GM18507 (cell line): Measurements from ENCODE around the gene RBM7.

Experiments used
- DNase-seq: peaks from one replicate; pipeline ENCODE4 v3.0.0; 2011; ENCODE audit warnings: low read depth; ENCODE audit not compliant: insufficient read length; ENCODE audit errors: extremely low spot score
- FAIRE-seq: peaks from 2 replicates; lab custom pipeline; 2011; peaks lifted over from hg19 to GRCh38; lab: Jason Lieb, UNC

RBM7 gene

DNA sequence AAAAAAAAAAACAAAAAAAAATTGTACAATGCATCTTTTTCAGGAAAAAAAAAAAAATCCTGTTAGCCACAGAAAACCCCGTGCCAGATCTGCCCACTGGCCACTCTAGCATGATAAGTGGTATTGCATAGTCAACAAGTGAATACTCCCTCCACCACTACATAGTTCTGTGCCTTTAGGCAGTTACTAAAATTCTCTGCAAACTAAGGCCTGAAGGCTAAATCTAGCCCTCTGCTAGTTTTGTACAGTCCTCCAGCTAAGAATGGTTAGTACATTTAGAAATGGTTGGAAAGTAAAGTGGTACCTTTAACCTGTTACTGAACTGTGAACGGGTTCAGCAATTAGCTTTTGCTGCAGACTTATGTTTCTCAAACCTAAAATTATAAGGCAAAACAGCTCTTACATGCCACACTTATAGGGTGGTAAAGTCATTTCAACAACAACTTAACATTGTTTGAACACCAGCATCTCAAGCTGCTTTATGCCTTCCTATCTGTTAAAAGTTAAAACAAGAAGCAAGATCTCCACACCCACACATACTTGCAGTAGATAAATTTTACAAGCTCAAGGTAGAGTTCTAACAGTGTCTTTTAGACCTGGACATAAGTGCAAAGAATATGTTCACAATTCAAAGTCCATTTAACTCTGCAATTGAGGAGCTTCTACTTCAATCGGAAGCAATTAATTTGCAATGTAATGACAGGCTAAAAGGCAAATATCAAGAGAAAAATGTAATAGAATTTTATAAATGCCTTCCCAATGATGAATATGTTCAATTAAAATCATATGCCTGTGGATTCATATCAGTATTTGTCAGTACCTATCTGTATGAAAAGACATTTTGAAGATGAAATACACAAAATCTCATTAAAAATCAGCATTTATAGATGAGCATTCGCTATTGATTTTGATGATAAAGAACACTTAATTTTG, 7.5 kb upstream of the RBM7 start:
- FAIRE-seq (no peak), DNase-seq (no peak)

DNA sequence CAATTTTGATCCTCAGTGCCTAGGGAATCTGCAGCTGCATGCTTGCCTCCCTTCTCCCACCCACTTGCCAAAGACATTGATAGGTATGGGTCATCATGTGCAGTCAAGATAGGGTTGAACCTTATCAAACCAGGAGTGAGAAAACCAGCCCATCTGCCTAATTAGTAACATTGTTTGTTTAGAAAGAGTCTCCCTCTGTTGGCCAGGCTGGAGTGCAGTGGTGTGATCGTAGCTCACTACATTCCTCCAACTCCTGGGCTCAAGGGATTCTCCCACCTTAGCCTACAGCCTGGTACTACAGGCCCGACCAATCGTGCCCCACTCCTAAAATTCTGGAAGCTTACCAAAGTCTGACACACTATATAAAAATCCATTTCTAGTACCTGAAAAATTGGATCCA, 4.7 kb upstream of the RBM7 start:
- no peak for DNase-seq
- no peak for FAIRE-seq

DNA sequence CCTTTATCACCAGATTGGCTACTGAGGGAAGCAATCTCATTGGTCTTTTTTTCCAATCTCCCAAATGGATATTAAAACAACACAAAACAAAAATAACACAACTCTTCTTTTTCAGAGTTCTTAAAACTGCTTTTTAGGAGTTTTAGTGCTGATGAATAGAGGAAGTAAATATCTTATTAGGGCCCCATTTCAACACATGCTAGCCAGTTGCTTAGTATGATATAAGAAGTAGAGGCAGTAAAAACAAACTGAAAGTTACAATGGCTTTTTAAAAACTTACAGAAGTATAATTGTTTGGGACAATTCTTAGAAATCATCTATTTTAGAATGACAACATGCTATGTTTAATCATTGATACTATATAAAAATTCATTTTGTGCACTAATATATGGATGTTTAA, 3.5 kb upstream of the RBM7 start:
- FAIRE-seq = no peak
- DNase-seq = no peak

DNA sequence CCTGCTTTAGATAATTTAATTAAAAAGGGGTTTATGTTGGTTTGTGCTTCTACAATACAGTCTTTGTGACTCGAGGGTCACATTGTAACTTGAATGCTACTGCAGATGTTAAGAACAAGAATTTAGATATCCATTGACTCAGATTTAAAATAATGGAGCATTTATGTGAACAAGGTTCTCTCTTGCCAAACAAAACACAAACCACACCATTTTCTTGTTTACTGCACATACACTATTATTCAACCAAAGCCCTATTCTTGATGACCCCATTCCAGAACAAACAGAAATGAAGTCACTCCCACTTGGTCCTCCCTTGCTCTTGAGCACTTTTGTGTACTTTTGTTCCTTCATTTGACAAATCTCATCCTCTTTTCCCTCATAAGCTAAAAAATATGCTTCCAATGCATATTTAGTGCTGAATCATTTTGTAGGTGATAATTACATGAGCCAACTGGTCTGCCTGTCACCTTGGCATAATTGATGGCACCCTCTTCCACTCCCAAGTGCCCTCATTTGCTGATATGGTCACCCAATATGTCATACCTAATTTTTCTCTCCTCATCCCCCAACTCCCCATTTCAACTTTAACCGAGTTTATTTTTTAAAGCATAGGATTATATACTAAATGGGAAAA, 3.0 kb upstream of the RBM7 start:
- FAIRE-seq = no peak
- no peak for DNase-seq

DNA sequence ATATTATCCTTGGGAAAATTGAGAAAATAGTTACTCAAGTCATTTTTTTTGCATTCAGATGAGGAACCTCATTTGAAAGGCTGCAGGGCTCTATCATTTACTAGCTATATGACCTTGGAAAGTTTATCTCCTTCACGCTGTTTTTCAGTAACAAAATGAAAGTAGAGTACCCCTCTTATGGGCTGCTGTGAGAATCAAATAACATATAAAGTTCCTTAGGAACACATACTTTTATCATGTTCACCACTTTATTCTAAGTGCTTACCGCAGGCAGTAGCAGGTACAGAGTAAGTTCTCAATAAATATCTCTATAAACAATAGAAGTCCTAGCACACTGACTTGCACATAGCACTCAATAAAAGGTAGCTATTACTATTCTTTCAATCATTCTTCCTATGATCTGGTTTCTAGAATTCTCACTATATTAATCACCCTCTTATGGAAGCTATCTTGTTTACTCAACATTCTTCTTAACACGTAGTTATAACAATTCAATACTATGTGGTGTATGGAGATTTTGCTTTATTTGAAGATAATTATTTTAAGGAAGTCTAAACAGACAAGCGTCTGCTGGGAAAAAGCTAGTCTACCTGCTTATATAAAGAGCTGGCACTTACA, 2.1 kb upstream of the RBM7 start:
- no peak for FAIRE-seq
- DNase-seq = no peak

DNA sequence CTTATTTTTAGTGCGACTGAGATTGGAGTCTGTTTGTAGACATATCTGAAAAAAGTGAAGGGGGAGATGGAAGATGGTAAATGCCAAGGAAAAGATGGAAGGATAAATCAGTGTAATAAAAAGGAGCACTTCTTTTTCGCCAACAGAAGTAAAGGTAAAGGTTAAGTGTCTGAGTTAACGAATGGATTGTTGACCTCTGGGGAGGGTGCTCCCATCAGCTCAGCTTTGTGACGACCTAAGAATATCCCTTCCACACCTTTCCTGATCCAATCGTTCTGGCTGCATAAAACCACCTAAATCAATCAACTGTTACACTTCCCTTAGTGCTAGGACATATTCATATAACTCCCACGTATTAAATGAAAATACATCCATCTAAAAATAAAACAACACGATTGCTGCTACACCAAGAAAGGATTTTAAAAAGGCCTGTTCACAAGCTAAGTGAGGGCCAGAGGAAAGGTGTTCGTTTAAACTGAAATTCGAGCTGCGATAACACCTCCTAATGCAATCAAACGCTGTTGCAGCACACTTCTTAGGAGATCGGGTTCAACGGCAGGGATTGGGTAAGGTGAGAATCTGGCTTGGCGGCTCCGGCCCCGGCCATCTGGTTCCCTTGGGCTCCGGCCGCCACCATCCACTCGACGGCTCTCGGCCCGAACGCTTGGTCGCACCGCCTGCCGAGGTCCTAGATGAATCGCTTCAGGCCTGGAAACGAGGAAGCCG, 813 bp upstream of the RBM7 start:
- DNase-seq (no peak), FAIRE-seq (no peak)

DNA sequence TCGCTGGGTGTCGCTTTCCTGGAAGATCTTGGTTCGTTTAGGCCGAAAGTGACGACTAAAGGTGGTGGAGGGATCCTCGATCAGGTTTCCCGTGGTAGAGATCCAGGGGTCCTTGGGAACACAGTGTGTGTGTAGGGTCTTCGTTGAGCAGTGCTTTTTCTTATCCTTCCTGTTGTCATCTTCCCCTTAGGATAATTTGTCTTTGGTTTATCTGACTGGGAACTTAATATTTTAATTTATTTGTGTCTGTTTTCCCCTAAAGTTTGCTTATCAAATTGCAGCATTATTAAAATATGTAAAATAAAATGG, 403 bp downstream of the RBM7 start:
- FAIRE-seq = peak; percentile 38
- no peak for DNase-seq

GRCh38 chr11:114401311-114401710, 845 bp downstream of the RBM7 start:
- DNase-seq (no peak), FAIRE-seq (peak; percentile 56)

DNA sequence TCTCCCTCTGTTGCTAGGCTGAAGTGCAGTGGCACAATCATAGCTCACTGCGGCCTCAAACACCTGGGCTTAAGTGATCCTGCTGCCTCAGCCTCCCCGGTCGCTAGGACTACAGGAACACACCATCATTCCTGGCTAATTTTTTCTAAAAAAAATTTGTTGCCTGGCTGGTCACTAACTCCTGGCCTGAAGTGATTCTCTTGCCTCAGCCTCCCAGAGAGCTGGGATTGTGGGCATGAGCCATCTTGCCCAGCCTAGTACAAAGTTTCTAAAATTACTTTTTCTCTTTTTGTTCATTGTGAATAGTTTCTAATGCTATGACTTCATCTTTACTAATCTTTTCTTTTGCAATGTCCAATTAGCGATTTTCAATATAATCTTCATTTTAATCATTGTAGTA, 12.5 kb downstream of the RBM7 start:
- no peak for FAIRE-seq
- DNase-seq = no peak

- FAIRE-seq (no peak), DNase-seq (no peak)
These were observed 13.5 kb downstream of the RBM7 start for GRCh38 chr11:114413958-114414357.

GRCh38 chr11:114416441-114416961, 16.0 kb downstream of the RBM7 start:
- FAIRE-seq (no peak), DNase-seq (no peak)

DNA sequence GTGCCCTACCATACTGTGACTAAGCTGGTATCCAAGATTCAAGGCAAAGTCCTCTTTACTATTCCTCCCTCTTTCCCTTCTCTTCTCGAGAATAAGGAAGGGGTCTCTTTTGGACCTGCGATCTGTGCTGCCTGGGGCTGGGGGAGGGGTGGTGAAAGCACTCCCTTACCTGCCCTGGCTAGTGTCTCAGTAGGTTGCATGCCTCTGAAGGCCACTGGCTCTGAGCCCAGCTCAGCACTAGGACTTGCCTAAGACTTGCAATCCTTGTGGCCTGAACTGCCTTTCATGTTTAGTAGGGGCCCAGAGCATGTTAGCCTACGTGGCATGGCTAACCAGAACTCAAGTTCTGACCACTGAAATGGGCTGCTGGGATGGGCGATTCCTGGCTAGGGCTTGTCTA, 25.8 kb downstream of the RBM7 start:
- DNase-seq (no peak), FAIRE-seq (no peak)

DNA sequence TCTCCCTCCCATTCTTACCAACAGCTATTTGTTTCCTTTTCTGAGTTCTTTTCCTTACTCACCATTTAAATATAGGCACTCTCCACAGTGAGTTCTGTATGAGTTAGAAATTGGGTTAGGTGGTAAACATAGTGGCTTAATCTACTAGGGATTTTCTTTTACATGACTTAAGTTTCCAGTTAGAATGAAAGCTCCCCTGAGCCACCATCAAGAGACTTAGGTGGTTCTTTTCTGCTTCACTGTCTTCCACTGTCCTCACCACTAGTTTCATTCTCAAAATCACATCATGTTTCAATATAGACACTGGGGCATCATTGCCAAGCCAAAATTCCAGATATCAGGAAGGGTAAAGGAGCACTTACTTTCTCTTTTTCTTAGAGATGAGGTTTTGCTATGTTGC, 29.8 kb downstream of the RBM7 start:
- DNase-seq (no peak), FAIRE-seq (no peak)

DNA sequence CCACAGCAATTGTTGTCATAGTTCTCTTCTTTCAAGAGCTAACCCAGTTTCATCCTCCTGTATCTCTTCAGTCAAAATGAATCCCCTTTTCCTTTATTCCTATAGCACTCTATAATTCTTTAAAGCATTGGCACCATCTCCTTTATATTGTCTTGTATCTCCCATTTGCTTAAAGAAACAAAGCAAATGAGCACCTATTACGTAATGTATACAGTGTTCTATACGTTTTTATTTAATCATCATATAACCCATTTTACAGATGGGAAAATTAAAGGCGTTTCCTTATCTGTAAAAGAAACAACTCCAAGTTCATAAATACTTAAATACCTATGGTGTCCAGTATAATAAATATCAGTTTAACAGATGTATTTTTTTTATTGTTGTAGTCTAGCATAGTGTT, 32.4 kb downstream of the RBM7 start:
- FAIRE-seq (no peak), DNase-seq (no peak)

DNA sequence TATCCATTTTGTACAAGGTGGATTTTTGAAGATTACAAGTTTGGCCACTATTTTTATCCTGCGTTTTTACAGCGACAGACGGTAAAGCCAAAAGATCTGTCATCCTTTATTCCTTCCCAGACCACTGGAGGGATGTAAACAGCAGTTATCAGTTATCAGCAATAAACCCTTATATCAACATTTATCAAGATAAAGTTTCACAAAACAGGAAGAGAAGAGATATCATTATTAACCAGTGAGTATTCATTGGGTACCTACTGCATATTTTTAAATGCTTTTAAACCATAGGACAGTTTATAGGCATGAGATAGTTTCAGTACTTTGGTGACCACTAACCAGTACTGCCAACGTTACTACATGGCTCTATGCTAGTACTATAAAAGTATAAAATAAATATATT, 32.9 kb downstream of the RBM7 start:
- no peak for DNase-seq
- no peak for FAIRE-seq

DNA sequence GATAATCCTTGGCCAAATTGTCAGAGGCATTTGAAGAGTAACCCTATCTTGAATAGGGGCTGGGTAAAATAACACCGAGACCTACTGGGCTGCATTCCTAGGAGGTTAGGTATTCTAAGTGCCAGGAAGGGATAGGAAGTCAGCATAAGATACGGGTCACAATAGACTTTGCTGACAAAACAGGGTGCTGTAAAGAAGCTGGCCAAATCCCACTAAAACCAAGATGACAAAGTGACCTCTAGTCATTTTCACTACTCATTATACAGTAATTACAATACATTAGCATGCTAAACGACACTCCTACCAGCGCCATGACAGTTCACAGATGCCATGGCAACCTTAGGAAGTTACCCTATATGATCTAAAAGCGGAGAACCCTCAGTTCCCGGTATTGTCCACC, 37.8 kb downstream of the RBM7 start:
- DNase-seq (no peak), FAIRE-seq (no peak)

- DNase-seq (peak; percentile 87), FAIRE-seq (peak; percentile 84)
These were observed 39.0 kb downstream of the RBM7 start, which contains the start of gene REXO2 for GRCh38 chr11:114439229-114440120. Gene REXO2, plus strand, starts transcription at chr11:114439467. Its CDS starts 62 bp downstream, at chr11:114439529.

DNA sequence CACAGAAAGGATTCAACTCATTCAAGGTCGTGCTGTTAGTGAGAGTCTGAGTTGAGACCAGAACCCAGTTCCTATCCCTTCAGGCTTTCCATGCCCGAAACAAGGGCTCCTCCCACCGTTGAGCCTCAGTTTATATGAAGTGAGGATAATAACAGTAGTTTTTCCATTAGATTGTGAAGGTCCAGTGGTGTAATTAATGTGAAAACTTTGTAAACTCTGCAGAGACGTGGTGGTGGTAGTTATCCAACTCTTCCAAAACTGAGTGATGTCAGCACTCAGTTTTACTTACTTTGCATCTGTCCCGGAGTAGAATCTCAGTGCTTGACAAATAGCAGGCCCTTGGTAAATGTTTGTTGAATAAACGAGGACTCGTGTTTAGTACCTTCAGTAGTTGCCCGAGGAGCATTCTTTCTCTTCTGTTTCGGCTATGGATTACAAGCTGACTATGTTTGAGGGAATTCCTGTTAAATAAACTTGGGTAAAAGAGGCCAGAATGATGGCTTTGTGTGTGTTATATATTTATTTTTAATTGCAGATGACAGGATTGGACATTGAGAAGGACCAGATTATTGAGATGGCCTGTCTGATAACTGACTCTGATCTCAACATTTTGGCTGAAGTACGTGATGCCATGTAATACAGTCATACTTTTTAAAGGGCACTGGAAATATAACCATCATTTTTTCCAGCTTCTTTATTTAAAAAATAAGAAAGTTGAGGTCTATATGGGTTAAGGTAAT, 39.8 kb downstream of the RBM7 start:
- DNase-seq (peak; percentile 2), FAIRE-seq (no peak)
